H9 (cell line): ENCODE data around the gene CCT6A. TPM values are rescaled to one million over a fixed set of nuclear protein-coding genes. Genes with fewer than 3 reads are reported as not detected.
"Not testable (repeated sequence)": the region's sequence is repeated elsewhere in the genome, so short reads cannot be mapped to it uniquely, and the experiment has no call there.

Experiments used
- DNase-seq: peaks from one replicate; pipeline ENCODE4 v3.0.0-alpha.2; 2017
- H2AFZ ChIP-seq: one replicate; pipeline ENCODE4 v1.6.1; 2013; ENCODE audit warnings: mild to moderate bottlenecking, low read length, control low read depth, moderate library complexity
- H2AK5ac ChIP-seq: 2 replicates; pipeline ENCODE4 v1.6.1; 2013; ENCODE audit warnings: low read length, control low read depth, mixed read lengths; ENCODE audit not compliant: insufficient read length
- H2BK120ac ChIP-seq: one replicate; pipeline ENCODE4 v1.6.1; 2013; ENCODE audit warnings: low read depth, mild to moderate bottlenecking, low read length, control low read depth, inconsistent platforms; ENCODE audit not compliant: poor library complexity, severe bottlenecking
- H2BK12ac ChIP-seq: 2 replicates; pipeline ENCODE4 v1.6.1; 2013; ENCODE audit warnings: low read length, control low read depth, mixed read lengths, low read depth; ENCODE audit not compliant: insufficient read length
- H2BK15ac ChIP-seq: 2 replicates; pipeline ENCODE4 v1.6.1; 2013; ENCODE audit warnings: low read depth, low read length, control low read depth
- H2BK20ac ChIP-seq: one replicate; pipeline ENCODE4 v1.6.1; 2013; ENCODE audit warnings: low read depth, mild to moderate bottlenecking, low read length, control low read depth, inconsistent platforms; ENCODE audit not compliant: poor library complexity, severe bottlenecking
- H2BK5ac ChIP-seq: 2 replicates; pipeline ENCODE4 v1.6.1; 2013; ENCODE audit warnings: low read length, control low read depth, mixed read lengths; ENCODE audit not compliant: insufficient read length
- H3K14ac ChIP-seq: 2 replicates; pipeline ENCODE4 v1.6.1; 2013; ENCODE audit warnings: low read length, control low read depth; ENCODE audit not compliant: insufficient read depth
- H3K18ac ChIP-seq: 2 replicates; pipeline ENCODE4 v1.6.1; 2013; ENCODE audit warnings: low read depth, mild to moderate bottlenecking, mixed read lengths, low read length, control low read depth; ENCODE audit not compliant: insufficient read length
- H3K23ac ChIP-seq: 2 replicates; pipeline ENCODE4 v1.6.1; 2013; ENCODE audit warnings: low read length, control low read depth, mixed read lengths, low read depth; ENCODE audit not compliant: insufficient read length
- H3K23me2 ChIP-seq: 2 replicates; pipeline ENCODE4 v1.6.1; 2013; ENCODE audit warnings: low read depth, mild to moderate bottlenecking, mixed read lengths, low read length, control low read depth; ENCODE audit not compliant: insufficient read length, poor library complexity, severe bottlenecking
- H3K27ac ChIP-seq: 2 replicates; pipeline ENCODE4 v1.5.1; 2013; ENCODE audit warnings: low read length, control low read depth, mixed read lengths, low read depth; ENCODE audit not compliant: insufficient read length
- H3K27me3 ChIP-seq: 2 replicates; pipeline ENCODE4 v1.6.1; 2013; ENCODE audit warnings: low read length, control low read depth, inconsistent platforms; ENCODE audit not compliant: insufficient read depth
- H3K4ac ChIP-seq: 2 replicates; pipeline ENCODE4 v1.6.1; 2013; ENCODE audit warnings: low read depth, mild to moderate bottlenecking, control low read depth, inconsistent platforms, low read length, moderate library complexity
- H3K4me1 ChIP-seq: 2 replicates; pipeline ENCODE4 v1.6.1; 2013; ENCODE audit warnings: low read length, control low read depth, inconsistent platforms; ENCODE audit not compliant: insufficient read depth
- H3K4me2 ChIP-seq: 2 replicates; pipeline ENCODE4 v1.6.1; 2013; ENCODE audit warnings: low read length, control low read depth, mixed read lengths; ENCODE audit not compliant: insufficient read length, insufficient read depth
- H3K56ac ChIP-seq: 2 replicates; pipeline ENCODE4 v1.6.1; 2013; ENCODE audit warnings: low read depth, mild to moderate bottlenecking, mixed read lengths, low read length, control low read depth; ENCODE audit not compliant: insufficient read length
- H3K79me1 ChIP-seq: 2 replicates; pipeline ENCODE4 v1.6.1; 2013; ENCODE audit warnings: low read depth, mild to moderate bottlenecking, moderate library complexity, low read length, control low read depth, inconsistent platforms; ENCODE audit not compliant: insufficient read depth, poor library complexity, severe bottlenecking
- H3K79me2 ChIP-seq: 2 replicates; pipeline ENCODE4 v1.6.1; 2013; ENCODE audit warnings: low read length, control low read depth, inconsistent platforms; ENCODE audit not compliant: insufficient read depth
- H3K9ac ChIP-seq: 2 replicates; pipeline ENCODE4 v1.6.1; 2013; ENCODE audit warnings: low read length, control low read depth, mixed read lengths; ENCODE audit not compliant: insufficient read length; ENCODE audit errors: extremely low read depth
- H3K9me3 ChIP-seq: one replicate; pipeline ENCODE4 v1.6.1; 2013; ENCODE audit warnings: low read depth, low read length, inconsistent platforms; ENCODE audit not compliant: control insufficient read depth
- H3T11ph ChIP-seq: one replicate; pipeline ENCODE4 v1.6.1; 2013; ENCODE audit warnings: mild to moderate bottlenecking, low read length, control low read depth, inconsistent platforms
- H4K20me1 ChIP-seq: one replicate; pipeline ENCODE4 v1.6.1; 2013; ENCODE audit not compliant: control insufficient read depth, insufficient read length, insufficient read depth
- H4K5ac ChIP-seq: 2 replicates; pipeline ENCODE4 v1.6.1; 2013; ENCODE audit warnings: low read depth, mild to moderate bottlenecking, mixed read lengths, low read length, control low read depth; ENCODE audit not compliant: insufficient read length
- H4K8ac ChIP-seq: replicated peaks from 2 replicates; pipeline ENCODE4 v1.6.1; 2013; ENCODE audit warnings: low read length, control low read depth, mixed read lengths, low read depth; ENCODE audit not compliant: insufficient read length
- H4K91ac ChIP-seq: 2 replicates; pipeline ENCODE4 v1.6.1; 2013; ENCODE audit warnings: low read depth, mild to moderate bottlenecking, moderate library complexity, mixed read lengths, low read length, control low read depth; ENCODE audit not compliant: insufficient read length
- H3K27ac Mint-ChIP-seq, 3 experiments: 2 replicates in 2 of 3; 3 replicates in 1 of 3; pipeline ENCODE4 v1.8.0; 2020 to 2021; ENCODE audit warnings: mixed read lengths in 3 of 3, mild to moderate bottlenecking in 1 of 3, moderate library complexity in 1 of 3
- H3K27me3 Mint-ChIP-seq: 2 replicates; pipeline ENCODE4 v1.8.0; 2021; ENCODE audit warnings: low read depth, mild to moderate bottlenecking, moderate library complexity, mixed read lengths
- H3K36me3 Mint-ChIP-seq, 3 experiments: 2 replicates in 2 of 3; 3 replicates in 1 of 3; pipeline ENCODE4 v1.8.0; 2020 to 2021; ENCODE audit warnings: low read depth in 3 of 3, mixed read lengths in 3 of 3; ENCODE audit not compliant: insufficient read depth in 1 of 3
- H3K4me1 Mint-ChIP-seq, 2 experiments: 2 replicates each; pipeline ENCODE4 v1.8.0; 2020; ENCODE audit warnings: mixed read lengths in 2 of 2
- H3K4me3 Mint-ChIP-seq, 2 experiments: 2 replicates in 1 of 2; 3 replicates in 1 of 2; pipeline ENCODE4 v1.8.0; 2020 to 2021; ENCODE audit warnings: mild to moderate bottlenecking in 2 of 2, mixed read lengths in 2 of 2, moderate library complexity in 1 of 2
- H3K9me3 Mint-ChIP-seq, 2 experiments: 2 replicates in 1 of 2; 3 replicates in 1 of 2; pipeline ENCODE4 v1.8.0; 2020; ENCODE audit warnings: mild to moderate bottlenecking in 2 of 2, mixed read lengths in 2 of 2, moderate library complexity in 1 of 2
- WGBS: extraction: QIAGEN DNeasy Blood & Tissue Kit; methylation state at CpG from one replicate; pipeline ENCODE4 v1.1.7; 2013; ENCODE audit warnings: missing lambda C conversion rate, low lambda C conversion rate, mixed read lengths; ENCODE audit not compliant: insufficient read length; ENCODE audit errors: extremely low coverage; 5-methylcytosine and 5-hydroxymethylcytosine counted together
- total RNA-seq: library from RNA; stranded (reverse); gene quantifications from 2 replicates; pipeline ENCODE4 v1.2.1, GENCODE V29; 2021
- TF ChIP-seq, protein P1 (sequence below): fragments of 200-600 bp; sonication (generic); conservative IDR thresholded peaks from 3 replicates; pipeline ENCODE4 v1.8.0; 2021; ENCODE audit warnings: antibody characterized with exemption, mild to moderate bottlenecking

Gene CCT6A
- total RNA-seq, 1 experiment from 2014 or later: 303 TPM

DNA sequence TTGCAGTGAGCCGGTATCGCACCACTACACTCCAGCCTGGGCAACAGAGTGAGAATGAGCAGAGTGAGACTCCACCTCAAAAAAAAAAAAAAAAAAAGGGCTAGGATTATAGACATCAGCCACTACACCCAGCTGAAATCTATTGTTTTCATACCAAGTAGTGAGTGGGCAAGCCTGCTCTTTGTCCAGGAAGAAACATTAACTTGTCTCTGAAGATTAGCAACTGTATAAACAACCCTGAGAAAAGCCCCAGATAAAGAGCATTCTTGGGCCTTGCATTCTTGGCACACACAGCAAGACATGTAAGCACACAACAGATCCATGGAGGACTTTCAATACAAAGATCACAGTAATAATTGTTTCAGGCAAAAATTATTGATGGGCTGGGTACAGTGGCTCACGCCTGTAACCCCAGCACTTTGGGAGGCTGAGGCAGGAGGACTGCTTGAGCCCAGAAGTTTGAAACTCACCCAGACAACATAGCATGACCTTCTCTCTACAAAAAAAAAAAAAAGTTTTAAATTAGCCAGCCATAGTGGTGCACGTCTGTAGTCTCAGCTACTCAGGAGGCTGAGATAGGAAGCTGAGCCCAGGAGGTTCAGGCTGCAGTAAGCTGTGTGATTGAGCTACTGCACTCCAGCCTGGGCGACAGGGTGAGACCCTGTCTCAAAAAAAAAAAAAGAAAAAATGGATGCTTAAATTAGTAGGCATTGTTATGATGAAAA, 4.7 kb upstream of the CCT6A start:
- Histone ChIP-seq H4K5ac (no peak overlapping the region), H4K91ac (no peak overlapping the region), H2AK5ac (no peak overlapping the region), H3T11ph (no peak overlapping the region), H2BK12ac (no peak overlapping the region), H2BK15ac (no peak overlapping the region), H3K4me2 (no peak overlapping the region), H3K56ac (no peak overlapping the region), H2BK120ac (no peak overlapping the region), H4K8ac (no peak overlapping the region), H3K4me1 (no peaks in the 10 kb centered on the region), H3K27ac (no peak overlapping the region), H3K27me3 (no peaks in the 10 kb centered on the region), H3K4ac (no peak overlapping the region), H3K9me3 (no peaks in the 10 kb centered on the region), H3K9ac (no peak overlapping the region), H3K79me2 (peaks cover 2% of the 10 kb centered on the region; the same call in 1 of the 2 replicates), H2BK20ac (no peak overlapping the region), H3K23ac (no peak overlapping the region), H3K79me1 (no peaks in the 10 kb centered on the region), H2AFZ (no peak overlapping the region), H4K20me1 (no peaks in the 10 kb centered on the region), H3K23me2 (no peaks in the 10 kb centered on the region), H2BK5ac (no peak overlapping the region), H3K14ac (no peak overlapping the region), H3K18ac (no peak overlapping the region)
- Mint-ChIP-seq H3K9me3 (no peaks in the 10 kb centered on the region), H3K27ac (peak overlapping the region in 1 of 3 experiments; percentile 48; a peak in 2 of 7 replicates), H3K4me3 (no peak overlapping the region), H3K4me1 (peaks cover 0 to 13% of the 10 kb centered on the region in 2 experiments; a peak in 3 of 4 replicates), H3K36me3 (peaks cover 17 to 18% (median 18%) of the 10 kb centered on the region in 3 experiments; a peak in 6 of 7 replicates), H3K27me3 (no peaks in the 10 kb centered on the region)
- no peak for DNase-seq
- no CpG with 5 or more reads among the region's 5 CpGs for WGBS
- TF ChIP-seq, protein P1, sequence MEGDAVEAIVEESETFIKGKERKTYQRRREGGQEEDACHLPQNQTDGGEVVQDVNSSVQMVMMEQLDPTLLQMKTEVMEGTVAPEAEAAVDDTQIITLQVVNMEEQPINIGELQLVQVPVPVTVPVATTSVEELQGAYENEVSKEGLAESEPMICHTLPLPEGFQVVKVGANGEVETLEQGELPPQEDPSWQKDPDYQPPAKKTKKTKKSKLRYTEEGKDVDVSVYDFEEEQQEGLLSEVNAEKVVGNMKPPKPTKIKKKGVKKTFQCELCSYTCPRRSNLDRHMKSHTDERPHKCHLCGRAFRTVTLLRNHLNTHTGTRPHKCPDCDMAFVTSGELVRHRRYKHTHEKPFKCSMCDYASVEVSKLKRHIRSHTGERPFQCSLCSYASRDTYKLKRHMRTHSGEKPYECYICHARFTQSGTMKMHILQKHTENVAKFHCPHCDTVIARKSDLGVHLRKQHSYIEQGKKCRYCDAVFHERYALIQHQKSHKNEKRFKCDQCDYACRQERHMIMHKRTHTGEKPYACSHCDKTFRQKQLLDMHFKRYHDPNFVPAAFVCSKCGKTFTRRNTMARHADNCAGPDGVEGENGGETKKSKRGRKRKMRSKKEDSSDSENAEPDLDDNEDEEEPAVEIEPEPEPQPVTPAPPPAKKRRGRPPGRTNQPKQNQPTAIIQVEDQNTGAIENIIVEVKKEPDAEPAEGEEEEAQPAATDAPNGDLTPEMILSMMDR: no peak

DNA sequence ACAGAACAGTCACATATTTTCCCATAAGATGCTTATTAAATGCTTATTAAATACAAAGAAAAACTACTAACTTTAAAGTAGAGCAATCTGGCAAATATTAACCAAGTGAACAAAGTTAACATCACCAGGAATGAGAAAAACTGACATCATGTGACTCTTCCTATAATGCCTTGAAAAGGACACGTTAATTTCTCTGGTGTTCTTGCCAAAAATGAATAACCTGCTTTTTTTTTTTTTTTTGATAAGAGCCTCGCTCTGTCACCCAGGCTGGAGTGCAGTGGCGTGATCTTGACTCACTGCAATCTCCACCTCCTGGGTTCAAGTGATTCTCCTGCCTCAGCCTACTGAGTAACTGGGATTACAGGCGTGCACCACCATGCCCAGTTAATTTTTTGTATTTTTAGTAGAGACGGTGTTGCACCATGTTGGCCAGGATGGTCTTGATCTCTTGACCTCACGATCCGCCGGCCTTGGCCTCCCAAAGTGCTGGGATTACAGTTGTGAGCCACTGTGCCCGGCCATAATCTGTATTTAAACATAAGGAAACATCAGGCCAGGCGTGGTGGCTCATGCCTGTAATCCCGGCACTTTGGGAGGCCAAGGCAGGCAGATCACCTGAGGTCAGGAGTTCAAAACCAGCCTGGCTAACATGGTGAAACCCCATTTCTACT, 4.0 kb upstream of the CCT6A start:
- not testable (repeated sequence) for H3K23me2 ChIP-seq, H3K27me3 ChIP-seq, H3K4ac ChIP-seq, H3K4me2 ChIP-seq, H3K9ac ChIP-seq, H3K18ac ChIP-seq, H3K14ac ChIP-seq, DNase-seq, H2AK5ac ChIP-seq, H3K56ac ChIP-seq, H2BK20ac ChIP-seq, H3K4me3 Mint-ChIP-seq, H2AFZ ChIP-seq, H4K8ac ChIP-seq, H3K27me3 Mint-ChIP-seq, H3K9me3 ChIP-seq, H3K9me3 Mint-ChIP-seq, H3K27ac ChIP-seq, H3K79me2 ChIP-seq, H2BK5ac ChIP-seq, H2BK15ac ChIP-seq, H2BK120ac ChIP-seq, H3K27ac Mint-ChIP-seq, H4K5ac ChIP-seq, H2BK12ac ChIP-seq, H3T11ph ChIP-seq, H4K20me1 ChIP-seq, H3K23ac ChIP-seq, H3K79me1 ChIP-seq, H4K91ac ChIP-seq, H3K4me1 ChIP-seq
- Mint-ChIP-seq H3K36me3 (peaks cover 15 to 16% (median 16%) of the 10 kb centered on the region in 3 experiments; a peak in 6 of 7 replicates), H3K4me1 (peaks cover 0 to 13% of the 10 kb centered on the region in 2 experiments; a peak in 3 of 4 replicates)
- no CpG with 5 or more reads among the region's 11 CpGs for WGBS
